HG03064 (cell line): ENCODE data around the gene ATF2.
"Not testable (repeated sequence)": the region's sequence is repeated elsewhere in the genome, so short reads cannot be mapped to it uniquely, and the experiment has no call there.

Experiments used
- ATAC-seq: cut with Tn5 transposase; IDR thresholded peaks from one replicate; pipeline ENCODE4 v1.9.1; 2021; ENCODE audit warnings: low read depth; ENCODE audit not compliant: unreplicated experiment

ATF2 gene

GRCh38 chr2:175107146-175107545 is 60.9 kb downstream of the ATF2 start:
- no peak for ATAC-seq

- ATAC-seq, result no peak
Observed at GRCh38 chr2:175103191-175103590, 64.8 kb downstream of the ATF2 start.

GRCh38 chr2:175101514-175101913 is 66.5 kb downstream of the ATF2 start:
- no peak for ATAC-seq

- ATAC-seq, result no peak
Observed at GRCh38 chr2:175097297-175097696, 70.7 kb downstream of the ATF2 start.

- not testable (repeated sequence) for ATAC-seq
Observed at GRCh38 chr2:175084117-175084516, 83.9 kb downstream of the ATF2 start.

- no peak for ATAC-seq
Observed at GRCh38 chr2:175080479-175080878, 87.5 kb downstream of the ATF2 start.

GRCh38 chr2:175076272-175076671 is 91.7 kb downstream of the ATF2 start:
- no peak for ATAC-seq

GRCh38 chr2:175074478-175074877 is 93.5 kb downstream of the ATF2 start:
- no peak for ATAC-seq

- ATAC-seq, result no peak
Observed at GRCh38 chr2:175068534-175068933, 99.5 kb downstream of the ATF2 start.

- ATAC-seq, result no peak
Observed at GRCh38 chr2:175066411-175066810, 101.6 kb downstream of the ATF2 start.

- ATAC-seq, result no peak
Observed at GRCh38 chr2:175064797-175065196, 103.2 kb downstream of the ATF2 start.

GRCh38 chr2:175063741-175064140 is 104.3 kb downstream of the ATF2 start:
- ATAC-seq, result no peak

- ATAC-seq, result no peak
Observed at GRCh38 chr2:175062787-175063585, 105.0 kb downstream of the ATF2 start.

- ATAC-seq, result no peak
Observed at GRCh38 chr2:175057078-175057685, 110.8 kb downstream of the ATF2 start.

- ATAC-seq, result no peak
Observed at GRCh38 chr2:175055993-175056392, 112.0 kb downstream of the ATF2 start.

- ATAC-seq, result no peak
Observed at GRCh38 chr2:175054340-175054739, 113.7 kb downstream of the ATF2 start.

- no peak for ATAC-seq
Observed at GRCh38 chr2:175049661-175050060, 118.3 kb downstream of the ATF2 start.

- no peak for ATAC-seq
Observed at GRCh38 chr2:175048275-175048674, 119.7 kb downstream of the ATF2 start.

GRCh38 chr2:175039490-175039889 is 128.5 kb downstream of the ATF2 start:
- no peak for ATAC-seq

- no peak for ATAC-seq
Observed at GRCh38 chr2:175039031-175039430, 129.0 kb downstream of the ATF2 start.

GRCh38 chr2:175037941-175038340 is 130.1 kb downstream of the ATF2 start:
- no peak for ATAC-seq

GRCh38 chr2:175036582-175037018 is 131.4 kb downstream of the ATF2 start:
- ATAC-seq, result no peak
